ENCODE measurements around the gene MICU1. TPM values are rescaled to one million over a fixed set of nuclear protein-coding genes. Genes with fewer than 3 reads are reported as not detected.

MICU1 gene
- total RNA-seq, 1 experiment from 2014 or later, result 70.5 TPM

DNA sequence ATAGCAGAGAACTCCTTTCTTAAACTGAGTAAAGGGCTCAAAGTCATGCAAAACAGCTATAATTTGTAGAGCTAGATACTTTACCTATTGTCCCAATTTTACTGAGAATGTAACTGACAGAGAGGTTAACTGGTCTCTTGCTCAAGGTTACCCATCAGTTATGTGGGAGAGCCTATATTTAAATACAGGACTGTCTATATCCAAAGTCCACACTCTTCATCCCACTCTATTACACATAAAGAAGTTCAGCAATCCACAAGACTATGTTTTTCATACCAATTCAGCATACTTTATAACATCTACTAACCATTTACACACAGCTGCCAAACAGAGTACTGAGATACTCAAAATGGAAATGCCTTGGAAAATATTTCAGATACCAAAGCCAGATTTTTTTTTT is 100.2 kb downstream of the MICU1 start:
- no peaks in the 10 kb centered on the region for H3K4me1 ChIP-seq (replicated peaks; ENCODE audit: insufficient read depth)
- POLR2A ChIA-PET (ENCODE audit: unreplicated experiment), result no interaction called here

DNA sequence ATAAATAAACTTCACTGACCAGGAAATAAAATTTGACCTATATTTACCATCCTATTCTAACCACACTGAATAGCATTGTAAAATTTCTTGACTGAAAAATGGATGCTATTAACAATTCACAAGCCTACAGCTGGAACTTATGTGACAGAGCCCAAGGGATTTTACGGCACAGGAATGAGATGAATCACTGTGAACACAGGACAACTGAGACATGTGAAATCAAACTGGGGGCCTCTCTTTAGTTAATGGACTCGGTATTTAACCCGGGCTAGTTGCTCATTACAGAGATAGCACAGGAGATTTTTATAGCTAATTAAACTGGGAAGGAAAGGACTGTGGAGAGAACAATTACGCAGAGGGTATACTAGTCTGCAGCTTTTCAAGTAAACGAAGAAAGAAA is 100.6 kb downstream of the MICU1 start:
- H3K36me3 ChIP-seq (ENCODE audit: low read depth), result no peaks in the 10 kb centered on the region
- peaks cover 3% of the 10 kb centered on the region; the same call in 1 of the 2 replicates for H3F3A ChIP-seq (ENCODE audit: insufficient read depth, low read depth)
- no peaks in the 10 kb centered on the region for H3K9me2 ChIP-seq (ENCODE audit: insufficient read depth)
- intact Hi-C loops (cut with micrococcal nuclease; ENCODE audit: unreplicated experiment), result loop anchor here (10.0 kb wide), 1 partner anchor 120 kb away; no protein-coding TSS in a partner anchor
- no peak overlapping the region for H2AFZ ChIP-seq
- H3K4me2 ChIP-seq, result no peak overlapping the region
- CTCF ChIA-PET, result no interaction called here
- H3K27me3 ChIP-seq (ENCODE audit: insufficient read depth, low read depth), result no peaks in the 10 kb centered on the region
- no peak for TF ChIP-seq EZH2 (IDR thresholded peaks at IDR 0.05; ENCODE audit: low read depth)
- TF ChIP-seq, protein P1, sequence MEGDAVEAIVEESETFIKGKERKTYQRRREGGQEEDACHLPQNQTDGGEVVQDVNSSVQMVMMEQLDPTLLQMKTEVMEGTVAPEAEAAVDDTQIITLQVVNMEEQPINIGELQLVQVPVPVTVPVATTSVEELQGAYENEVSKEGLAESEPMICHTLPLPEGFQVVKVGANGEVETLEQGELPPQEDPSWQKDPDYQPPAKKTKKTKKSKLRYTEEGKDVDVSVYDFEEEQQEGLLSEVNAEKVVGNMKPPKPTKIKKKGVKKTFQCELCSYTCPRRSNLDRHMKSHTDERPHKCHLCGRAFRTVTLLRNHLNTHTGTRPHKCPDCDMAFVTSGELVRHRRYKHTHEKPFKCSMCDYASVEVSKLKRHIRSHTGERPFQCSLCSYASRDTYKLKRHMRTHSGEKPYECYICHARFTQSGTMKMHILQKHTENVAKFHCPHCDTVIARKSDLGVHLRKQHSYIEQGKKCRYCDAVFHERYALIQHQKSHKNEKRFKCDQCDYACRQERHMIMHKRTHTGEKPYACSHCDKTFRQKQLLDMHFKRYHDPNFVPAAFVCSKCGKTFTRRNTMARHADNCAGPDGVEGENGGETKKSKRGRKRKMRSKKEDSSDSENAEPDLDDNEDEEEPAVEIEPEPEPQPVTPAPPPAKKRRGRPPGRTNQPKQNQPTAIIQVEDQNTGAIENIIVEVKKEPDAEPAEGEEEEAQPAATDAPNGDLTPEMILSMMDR (conservative IDR thresholded peaks at IDR 0.05), result no peak
- no peak overlapping the region for H3K27ac ChIP-seq
- DNase-seq, result no peak
- no TSS peak for BruUV-seq (replicated peaks)
- H4K20me1 ChIP-seq (ENCODE audit: insufficient read depth), result no peaks in the 10 kb centered on the region
- H3K4me1 ChIP-seq (replicated peaks; ENCODE audit: insufficient read depth), result no peaks in the 10 kb centered on the region
- POLR2A ChIA-PET (ENCODE audit: unreplicated experiment), result no interaction called here
- no peaks in the 10 kb centered on the region for H3K9me3 ChIP-seq (ENCODE audit: insufficient read depth, low read depth)
- H3K79me2 ChIP-seq (ENCODE audit: low read depth), result no peaks in the 10 kb centered on the region
- no peak overlapping the region for H3K4me3 ChIP-seq

More for the DNA sequence above, 100.2 kb downstream of the MICU1 start:
- H3K9me2 ChIP-seq (ENCODE audit: insufficient read depth), result no peaks in the 10 kb centered on the region
- no peak overlapping the region for H3K27ac ChIP-seq
- H3K9me3 ChIP-seq (ENCODE audit: insufficient read depth, low read depth), result no peaks in the 10 kb centered on the region
- no peak for DNase-seq
- H2AFZ ChIP-seq, result no peak overlapping the region
- no peaks in the 10 kb centered on the region for H4K20me1 ChIP-seq (ENCODE audit: insufficient read depth)
- intact Hi-C loops (cut with micrococcal nuclease; ENCODE audit: unreplicated experiment), result loop anchor here (10.0 kb wide), 1 partner anchor 121 kb away; no protein-coding TSS in a partner anchor
- H3F3A ChIP-seq (ENCODE audit: insufficient read depth, low read depth), result peaks cover 3% of the 10 kb centered on the region; the same call in 1 of the 2 replicates
- no TSS peak for BruUV-seq (replicated peaks)
- CTCF ChIA-PET, result no interaction called here
- H3K36me3 ChIP-seq (ENCODE audit: low read depth), result no peaks in the 10 kb centered on the region
- no peak overlapping the region for H3K4me2 ChIP-seq
- no peaks in the 10 kb centered on the region for H3K79me2 ChIP-seq (ENCODE audit: low read depth)
- H3K4me3 ChIP-seq, result no peak overlapping the region
- H3K27me3 ChIP-seq (ENCODE audit: insufficient read depth, low read depth), result no peaks in the 10 kb centered on the region
- no peak for TF ChIP-seq EZH2 (IDR thresholded peaks at IDR 0.05; ENCODE audit: low read depth)
- TF ChIP-seq, protein P1 (conservative IDR thresholded peaks at IDR 0.05), result no peak

DNA sequence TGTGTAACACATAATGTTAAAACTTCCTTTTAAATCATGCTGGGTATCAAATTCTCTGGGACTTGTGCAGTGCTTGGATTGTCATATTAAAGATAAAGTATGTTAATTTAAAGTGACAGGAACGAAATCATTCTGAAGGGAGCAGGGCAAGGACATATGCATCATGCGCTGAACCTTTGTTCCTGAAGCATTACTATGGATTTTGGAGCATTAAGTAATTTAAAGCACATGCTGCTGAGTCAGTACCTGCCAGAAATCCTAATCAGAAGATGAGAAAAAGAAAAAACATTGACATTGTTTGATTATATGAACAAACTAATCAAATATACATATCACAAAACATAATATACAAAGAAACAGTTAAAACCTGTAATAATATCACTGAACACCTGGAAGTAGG is 101.4 kb downstream of the MICU1 start:
- ChIA-PET CTCF (no interaction called here), POLR2A (ENCODE audit: unreplicated experiment) (no interaction called here)

More for the DNA sequence above, 101.4 kb downstream of the MICU1 start:
- no peaks in the 10 kb centered on the region for H3K79me2 ChIP-seq (ENCODE audit: low read depth)
- no peak overlapping the region for H3K4me2 ChIP-seq
- intact Hi-C loops (cut with micrococcal nuclease; ENCODE audit: unreplicated experiment), result loop anchor here (10.0 kb wide), 1 partner anchor 120 kb away; no protein-coding TSS in a partner anchor
- no peak for DNase-seq
- no peaks in the 10 kb centered on the region for H3K4me1 ChIP-seq (replicated peaks; ENCODE audit: insufficient read depth)
- H3F3A ChIP-seq (ENCODE audit: insufficient read depth, low read depth), result peaks cover 3% of the 10 kb centered on the region; the same call in 1 of the 2 replicates
- no peaks in the 10 kb centered on the region for H3K36me3 ChIP-seq (ENCODE audit: low read depth)
- H2AFZ ChIP-seq, result no peak overlapping the region
- TF ChIP-seq, protein P1 (conservative IDR thresholded peaks at IDR 0.05), result no peak
- H3K4me3 ChIP-seq, result no peak overlapping the region
- no peaks in the 10 kb centered on the region for H3K9me3 ChIP-seq (ENCODE audit: insufficient read depth, low read depth)
- no peaks in the 10 kb centered on the region for H3K27me3 ChIP-seq (ENCODE audit: insufficient read depth, low read depth)
- no peaks in the 10 kb centered on the region for H3K9me2 ChIP-seq (ENCODE audit: insufficient read depth)
- BruUV-seq (replicated peaks), result no TSS peak
- H4K20me1 ChIP-seq (ENCODE audit: insufficient read depth), result no peaks in the 10 kb centered on the region
- H3K27ac ChIP-seq, result no peak overlapping the region

Measured in PC-9 (cell line).